Islet precursor cell (in vitro differentiated cells): ENCODE data around the gene KNCN.

Source experiments
- DNase-seq: peaks from one replicate; pipeline ENCODE4 v3.0.0-alpha.2; 2018

Gene KNCN

GRCh38 chr1:46568461-46568891 is 17.0 kb upstream of the KNCN start:
- DNase-seq = no peak

DNA sequence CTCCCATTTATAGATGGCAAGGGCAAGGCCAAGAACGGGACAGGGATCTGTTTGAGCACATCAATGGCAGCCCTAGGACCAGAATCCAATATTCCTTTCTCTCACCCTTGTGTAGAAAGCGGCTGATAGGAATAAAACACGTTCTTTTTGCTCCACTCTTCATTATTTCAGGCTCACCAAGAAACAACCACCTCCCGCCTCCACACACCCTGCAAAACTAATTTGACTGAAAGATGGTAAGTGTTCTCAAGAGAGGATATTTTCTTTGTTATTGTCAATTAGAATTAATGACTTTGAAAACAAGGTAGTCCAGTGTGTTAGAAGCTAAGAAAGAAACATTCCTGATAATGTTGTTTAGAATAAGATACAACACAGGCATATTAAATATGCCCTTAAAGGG is 11.9 kb upstream of the KNCN start:
- DNase-seq = no peak

GRCh38 chr1:46562498-46562897 is 11.1 kb upstream of the KNCN start:
- DNase-seq = no peak

GRCh38 chr1:46558966-46559365 is 7.5 kb upstream of the KNCN start:
- no peak for DNase-seq

DNA sequence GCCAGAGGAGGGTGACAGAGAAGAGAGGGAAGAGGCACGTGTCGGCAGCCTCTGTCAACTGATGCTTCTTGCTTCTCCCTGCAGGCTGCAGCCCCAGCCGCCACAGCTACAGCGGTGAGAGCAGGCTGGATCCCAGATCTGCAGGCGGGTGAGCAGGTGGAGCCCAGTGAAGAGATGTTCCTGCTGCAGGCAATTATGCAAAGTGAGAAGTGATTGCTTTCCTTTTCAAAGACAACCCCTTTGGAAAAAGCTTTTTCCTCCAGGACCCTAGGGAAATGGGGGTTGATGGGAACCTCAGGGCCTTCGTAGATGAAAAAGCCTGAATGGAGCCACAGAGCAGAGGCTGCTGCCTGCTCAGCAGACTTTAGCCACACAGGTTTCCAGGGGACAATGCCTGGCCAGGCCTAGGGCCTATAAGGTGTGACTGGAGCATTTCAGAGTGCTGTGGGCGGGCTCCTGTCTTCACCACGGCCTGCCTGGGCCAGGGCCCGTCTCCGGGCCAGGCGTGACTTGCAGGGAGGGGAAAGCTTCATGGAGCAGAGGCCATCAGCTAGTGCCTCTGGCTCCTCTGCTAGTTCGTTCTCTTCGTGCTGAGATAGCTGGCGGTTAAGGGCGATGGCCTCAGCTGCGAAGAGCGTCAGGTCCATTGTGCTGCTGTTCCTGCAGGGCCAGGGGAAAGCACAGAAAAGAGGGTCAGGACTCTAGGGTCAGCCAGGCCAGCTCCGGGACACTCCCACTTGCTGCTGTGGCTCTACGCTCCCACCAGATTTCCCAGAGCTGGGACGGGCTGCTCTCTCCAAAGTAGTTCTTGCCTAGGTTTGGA is 6.9 kb upstream of the KNCN start:
- peak; percentile 79 for DNase-seq

DNA sequence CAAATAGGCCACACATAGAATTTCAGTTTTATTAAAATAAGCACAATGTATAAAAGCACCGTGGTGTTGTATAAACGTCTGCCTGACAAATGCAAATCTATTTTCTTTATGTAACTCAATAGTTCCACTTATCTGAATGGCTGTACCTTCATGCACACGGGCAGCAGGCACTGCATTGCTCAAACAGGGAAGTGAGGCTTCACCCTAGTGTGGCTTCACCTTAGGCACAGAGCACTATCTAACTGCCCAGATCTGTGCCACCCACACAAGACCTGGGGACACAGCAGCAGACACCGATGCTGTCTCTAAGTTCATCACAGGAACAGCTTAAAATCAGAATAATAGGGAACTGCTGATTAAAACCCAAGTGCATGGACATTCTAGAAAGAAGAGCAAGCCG is 6.0 kb upstream of the KNCN start:
- DNase-seq = no peak

GRCh38 chr1:46556822-46557221 is 5.4 kb upstream of the KNCN start:
- DNase-seq = no peak

DNA sequence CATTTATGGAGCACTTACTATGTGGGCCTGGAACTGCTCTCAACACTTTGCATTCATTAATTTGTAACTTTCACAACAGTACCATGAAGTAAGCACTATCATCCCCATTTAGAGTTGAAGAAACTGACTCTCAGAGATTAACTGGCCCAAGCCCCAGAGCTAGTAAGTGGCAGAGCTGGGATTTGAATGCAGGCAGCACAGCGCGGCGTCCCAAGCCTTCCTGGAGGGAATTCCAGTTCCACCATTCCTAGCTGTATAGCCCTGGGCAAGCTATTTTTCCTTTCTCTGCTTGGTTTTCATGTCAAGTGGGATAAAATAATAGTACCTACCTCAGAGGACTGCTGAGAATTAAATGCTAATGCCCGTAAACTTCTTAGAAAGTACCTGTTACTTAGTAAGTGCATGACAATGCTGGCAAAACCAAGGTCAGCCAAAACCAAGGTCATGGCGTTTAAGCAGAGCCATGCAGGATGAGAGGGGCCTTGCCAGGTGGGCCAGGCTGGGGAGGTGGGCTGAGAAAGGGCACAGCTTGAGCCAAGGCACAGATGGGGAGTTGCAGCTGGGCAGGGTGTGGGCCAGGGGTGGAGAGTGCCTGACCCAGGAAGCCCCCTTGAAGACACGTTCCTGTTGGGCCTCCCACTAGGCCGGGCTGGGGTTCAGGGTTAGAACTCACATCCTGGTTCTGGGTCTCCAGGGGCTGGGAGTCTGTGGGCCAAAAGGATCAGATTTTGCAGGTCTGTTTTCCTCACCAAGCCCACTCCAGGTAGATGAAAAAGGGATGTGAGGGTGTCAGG is 4.6 kb upstream of the KNCN start:
- DNase-seq = no peak

DNA sequence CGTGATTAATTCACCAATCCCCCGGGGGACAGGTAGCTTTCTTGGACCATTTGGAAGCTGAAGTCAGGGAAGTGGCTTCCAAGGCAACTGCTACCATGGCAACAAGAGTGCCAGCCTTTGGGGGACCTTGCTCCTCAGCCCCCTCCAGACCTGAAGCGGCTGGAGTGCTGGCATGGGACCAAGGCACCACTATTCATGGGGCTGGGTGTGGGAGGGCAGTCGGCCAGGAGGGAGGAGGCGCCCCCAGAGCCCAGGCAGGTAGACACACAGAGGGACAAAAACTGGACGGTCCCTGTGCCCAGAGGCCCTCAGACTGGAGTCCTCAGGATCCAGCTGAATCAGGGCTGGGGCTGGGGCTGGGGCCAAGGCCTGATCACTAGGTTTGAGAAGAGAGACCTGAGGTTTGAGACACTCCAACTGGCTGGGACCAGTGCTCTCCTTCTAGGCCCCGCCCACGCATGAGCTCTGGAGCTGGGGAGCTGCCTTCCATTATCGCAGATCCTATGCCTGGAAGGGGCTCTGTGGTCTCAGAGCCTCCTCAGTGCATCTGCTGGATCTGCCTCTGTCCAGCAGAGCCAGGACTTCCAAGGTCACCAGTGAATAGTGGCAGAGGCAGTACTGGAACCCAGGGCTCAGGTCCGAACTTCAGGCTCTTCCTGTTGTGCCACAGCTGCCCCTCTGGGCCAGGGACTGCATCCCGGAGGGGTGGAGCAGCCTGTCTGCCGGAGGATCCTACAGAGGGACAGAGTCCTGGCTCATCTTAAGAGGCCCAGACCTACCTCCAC is 3.3 kb upstream of the KNCN start:
- DNase-seq = no peak

DNA sequence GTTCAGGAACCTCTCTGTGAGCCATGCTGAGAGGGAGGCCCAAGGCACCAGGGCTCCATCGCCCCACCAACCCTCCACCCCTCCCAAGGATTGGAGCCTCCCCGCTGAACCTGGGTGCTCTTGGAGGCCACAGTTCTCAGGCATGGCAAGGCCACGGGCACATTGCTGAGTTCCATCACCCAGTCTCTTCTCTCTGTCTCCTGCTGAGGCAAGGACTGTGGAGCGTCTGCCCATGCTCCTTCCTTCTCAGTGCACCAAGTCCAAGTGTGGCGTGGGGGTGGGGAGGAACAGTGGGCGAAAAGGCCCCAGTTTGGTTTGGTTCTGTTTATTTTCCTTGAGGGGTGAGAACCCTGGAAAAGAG is 2.8 kb upstream of the KNCN start:
- DNase-seq = no peak

DNA sequence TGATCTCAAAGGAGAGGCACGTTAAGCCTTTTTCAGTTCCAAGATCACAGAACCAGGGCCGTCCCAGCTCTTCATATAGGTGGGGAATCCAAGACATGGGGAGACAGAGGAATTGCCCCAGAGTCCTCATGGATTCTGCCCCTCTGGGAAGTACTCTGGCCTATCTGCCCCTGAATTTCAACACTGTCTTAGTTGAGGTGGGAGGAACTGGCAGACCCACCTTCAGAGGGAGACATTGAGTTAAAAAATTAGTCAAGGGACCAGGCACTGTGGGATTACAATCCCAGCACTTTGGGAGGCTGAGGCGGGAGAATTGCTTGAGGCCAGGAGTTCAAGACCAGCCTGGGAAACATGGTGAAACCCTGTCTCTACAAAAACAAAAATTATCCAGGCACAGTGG is 2.1 kb upstream of the KNCN start:
- DNase-seq = no peak

DNA sequence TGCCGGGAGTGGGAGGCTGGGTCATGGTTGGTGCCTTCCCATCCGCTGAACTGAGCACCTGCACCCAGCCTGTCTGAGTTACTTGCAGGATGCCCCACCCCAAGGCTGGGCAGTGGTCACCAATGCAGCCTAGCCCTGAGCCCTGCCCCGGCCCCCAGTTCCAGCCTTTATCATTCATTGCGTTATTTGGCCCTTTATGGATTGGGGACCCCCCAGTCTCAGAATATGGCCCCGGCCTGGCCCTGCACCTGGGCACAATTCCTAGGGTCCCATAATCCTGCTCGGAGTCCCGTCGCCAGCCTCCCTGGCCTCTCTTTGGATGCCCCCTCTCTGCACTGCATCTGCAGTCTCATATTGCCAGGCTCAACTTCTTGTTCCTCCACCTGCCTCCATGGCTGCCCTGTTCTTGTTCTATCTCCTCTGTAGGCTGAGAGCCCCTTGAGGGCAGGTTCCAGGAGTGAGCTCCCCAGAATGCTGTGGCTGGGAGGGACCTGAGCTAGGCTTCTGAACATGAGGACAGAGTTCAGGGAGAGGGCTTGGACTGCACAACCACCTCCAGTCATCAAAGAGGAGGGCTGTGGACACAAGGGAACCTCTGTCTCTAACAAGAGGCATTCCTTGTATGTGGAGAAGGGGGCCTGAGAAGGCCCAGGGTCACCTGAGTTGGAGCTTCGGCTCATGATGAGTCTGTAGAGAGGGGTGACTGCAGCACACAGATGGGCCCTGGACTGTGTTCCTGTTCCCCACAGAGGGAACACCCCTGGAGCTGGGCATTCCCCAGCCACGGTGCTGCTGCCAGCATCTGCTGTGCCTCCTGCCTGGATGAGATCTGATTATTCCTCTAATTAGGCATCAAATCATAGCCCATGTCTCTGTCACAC is 1.1 kb upstream of the KNCN start:
- no peak for DNase-seq

- no peak for DNase-seq
Measured at GRCh38 chr1:46550751-46551231, 656 bp downstream of the KNCN start.

DNA sequence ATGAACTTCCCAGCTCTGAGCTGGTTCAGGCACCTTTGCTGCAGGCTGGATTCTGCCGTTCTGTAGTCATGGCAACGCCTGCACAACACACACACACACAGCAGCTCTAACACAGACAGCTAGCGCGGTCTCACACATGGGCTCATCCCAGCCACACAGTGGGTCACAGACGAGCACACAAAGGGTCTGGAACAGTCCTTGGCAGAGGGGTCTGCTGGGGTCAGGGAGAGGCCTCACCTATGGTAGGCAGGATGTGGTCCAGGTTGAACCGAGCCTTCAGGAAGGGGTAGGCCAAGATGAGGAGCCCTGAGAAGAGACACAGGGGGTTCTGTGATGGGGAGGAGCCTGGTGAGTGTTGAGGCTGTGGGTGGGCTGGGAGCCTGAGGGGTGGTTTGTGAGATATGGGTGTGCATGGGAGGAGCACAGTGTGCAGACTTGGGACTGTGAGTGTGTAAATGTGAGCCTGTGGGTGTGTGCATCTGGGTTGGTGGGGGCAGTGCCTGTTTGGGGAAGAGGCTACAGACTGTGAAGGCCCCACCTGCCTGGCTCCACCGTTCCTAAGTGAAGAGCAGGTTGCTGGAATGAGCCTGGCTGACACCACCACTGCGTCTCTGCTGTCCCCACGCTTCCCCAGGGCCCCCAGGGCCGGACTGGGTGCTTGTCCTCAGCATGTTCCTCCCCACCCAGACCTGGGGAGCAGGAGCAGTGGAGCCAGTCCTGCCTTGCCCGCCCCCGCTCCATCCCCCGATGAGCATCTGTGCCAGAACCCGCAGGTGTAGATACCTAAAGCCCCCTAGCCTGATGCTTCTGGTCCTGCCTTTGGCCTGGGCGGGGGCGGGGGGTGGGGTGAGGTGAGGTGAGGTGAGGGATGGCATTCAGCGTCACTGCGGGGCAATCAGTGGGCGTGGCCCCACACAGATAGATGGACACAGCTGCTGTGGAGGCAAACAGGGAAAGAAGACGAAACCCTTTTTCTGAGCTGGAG is 1.5 kb downstream of the KNCN start:
- DNase-seq = peak; percentile 79

DNA sequence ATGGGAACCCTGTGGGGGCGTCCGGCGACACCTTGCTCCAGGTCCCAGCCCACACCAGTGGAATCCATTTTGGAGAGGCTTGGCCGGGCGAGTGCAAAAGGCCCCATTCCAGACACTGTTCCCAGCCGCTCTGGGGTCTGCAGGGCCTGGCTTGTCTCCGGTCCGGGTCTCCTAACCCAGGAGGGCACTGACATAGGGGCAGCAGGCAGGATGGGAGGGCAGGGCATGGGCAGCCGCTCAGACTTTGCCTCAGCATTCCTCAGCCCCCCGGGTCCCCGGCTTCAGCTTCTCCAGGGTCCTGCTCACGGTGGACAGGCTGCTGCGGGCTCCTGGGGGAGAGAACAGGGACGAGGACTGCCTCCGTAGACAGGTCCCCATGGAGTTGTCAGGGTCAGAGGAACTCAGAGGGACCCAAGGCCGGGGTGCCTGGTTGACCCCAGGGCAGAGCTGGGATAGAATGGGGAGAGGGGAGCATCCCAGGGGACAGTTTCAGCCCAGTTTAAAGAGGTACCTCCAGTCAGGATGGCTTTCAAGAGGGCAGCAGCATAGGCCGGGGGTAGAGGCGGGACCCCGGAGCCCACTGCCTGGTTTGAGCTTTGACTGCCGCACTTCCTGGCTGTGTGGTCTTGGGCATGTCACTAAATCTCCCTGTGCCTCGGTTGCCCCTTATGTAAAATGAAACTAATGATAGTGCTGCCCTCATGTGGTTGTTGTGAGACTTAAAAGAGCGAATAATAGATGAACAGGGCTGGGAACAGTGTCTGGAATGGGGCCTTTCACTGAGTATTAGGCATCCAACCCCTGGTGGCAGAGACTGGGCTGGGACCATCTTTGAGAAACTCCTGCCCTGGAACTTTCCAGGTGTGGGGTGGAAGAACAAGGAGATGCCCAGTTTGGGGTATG is 3.7 kb downstream of the KNCN start:
- DNase-seq = no peak

DNA sequence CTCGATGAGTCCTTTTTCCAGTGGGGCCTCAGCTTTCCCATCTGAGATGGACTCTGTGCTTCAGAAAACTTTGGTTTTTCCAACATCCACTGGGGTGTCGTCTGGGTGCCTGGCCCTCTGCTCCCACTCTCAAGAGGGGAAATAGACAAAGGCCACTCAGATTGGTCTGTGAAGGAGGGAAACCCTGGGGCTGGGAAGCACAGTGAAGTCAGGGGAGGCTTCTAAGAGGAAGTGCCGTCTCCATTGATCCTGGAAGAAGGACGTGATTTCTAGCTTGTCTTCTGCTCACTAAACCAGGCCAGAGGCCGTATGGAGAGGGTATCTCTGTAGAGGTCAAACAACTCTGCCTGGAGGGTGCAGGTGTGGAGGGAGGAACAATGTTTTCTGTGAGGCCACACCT is 5.2 kb downstream of the KNCN start:
- no peak for DNase-seq

DNA sequence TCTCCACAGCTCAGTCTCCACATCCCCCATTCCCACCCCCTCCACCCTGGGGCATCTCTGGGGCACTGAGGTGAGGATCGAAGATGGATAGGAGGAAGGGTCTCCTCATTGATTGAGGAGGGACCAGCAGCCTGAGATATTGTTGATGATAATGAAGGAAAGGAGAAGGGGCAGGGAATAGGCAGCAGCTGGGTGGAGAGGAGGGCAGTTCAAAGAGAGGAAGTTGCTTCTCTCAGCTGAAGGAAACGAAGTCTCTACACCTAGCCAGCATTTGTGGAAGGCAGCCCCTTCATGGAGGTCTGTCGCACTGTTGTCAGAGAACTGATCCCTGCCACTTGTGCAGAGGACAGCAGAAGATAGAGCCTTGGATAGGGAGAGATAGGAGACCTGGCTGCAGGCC is 5.7 kb downstream of the KNCN start:
- no peak for DNase-seq

- no peak for DNase-seq
Measured at GRCh38 chr1:46544561-46545240, 6.7 kb downstream of the KNCN start.
